ENCODE data around the gene SPEG. TPM values are rescaled to one million over a fixed set of nuclear protein-coding genes. Genes with fewer than 3 reads are reported as not detected.

The SPEG gene
- total RNA-seq, 6 experiments from 2014 or later = 0.24 to 1.5 (median 0.48) TPM

GRCh38 chr2:219490186-219490585 lies 55.5 kb downstream of the SPEG start:
- TF ChIP-seq POLR2A (IDR thresholded peaks at IDR 0.05) (no peak), CTCF (IDR thresholded peaks at IDR 0.05) (no peak)
- no peak overlapping the region for H3K4me3 ChIP-seq
- DNase-seq = no peak
- ATAC-seq = no peak
- no CpG with 5 or more reads among the region's 23 CpGs for WGBS (ENCODE audit: insufficient coverage, low coverage, low lambda C conversion rate, missing lambda C conversion rate)
- intact Hi-C loops (cut with DNase I) = no loop called here
- no peaks in the 10 kb centered on the region for H3K9me3 ChIP-seq
- H3K36me3 ChIP-seq = no peaks in the 10 kb centered on the region
- no peak overlapping the region for H3K27ac ChIP-seq
- H3K27me3 ChIP-seq = peaks cover 0 to 3% of the 10 kb centered on the region in 2 donors
- no peaks in the 10 kb centered on the region for H3K4me1 ChIP-seq

- intact Hi-C loops (cut with DNase I) = no loop called here
- DNase-seq = no peak
- no peaks in the 10 kb centered on the region for H3K4me1 ChIP-seq
- H3K4me3 ChIP-seq = no peak overlapping the region
- no peak for TF ChIP-seq CTCF (IDR thresholded peaks at IDR 0.05)
- ATAC-seq = no peak
- H3K27me3 ChIP-seq = no peaks in the 10 kb centered on the region
- no peaks in the 10 kb centered on the region for H3K9me3 ChIP-seq
- no peak overlapping the region for H3K27ac ChIP-seq
- no peaks in the 10 kb centered on the region for H3K36me3 ChIP-seq
- WGBS (ENCODE audit: insufficient coverage, low coverage, low lambda C conversion rate, missing lambda C conversion rate) = 73% methylated on average over 3 of the region's 10 CpGs
Observed at GRCh38 chr2:219490600-219491130, 56.0 kb downstream of the SPEG start.

- Histone ChIP-seq H3K9me3 (no peaks in the 10 kb centered on the region), H3K36me3 (no peaks in the 10 kb centered on the region), H3K27me3 (no peaks in the 10 kb centered on the region), H3K27ac (no peak overlapping the region), H3K4me3 (no peak overlapping the region), H3K4me1 (no peaks in the 10 kb centered on the region)
- DNase-seq (no peak), ATAC-seq (no peak)
- intact Hi-C loops (cut with DNase I) = no loop called here
- 63% methylated on average over 3 of the region's 14 CpGs for WGBS (ENCODE audit: insufficient coverage, low coverage, low lambda C conversion rate, missing lambda C conversion rate)
- TF ChIP-seq POLR2A (IDR thresholded peaks at IDR 0.05) = no peak
Observed at GRCh38 chr2:219491278-219491963, 56.8 kb downstream of the SPEG start.

- H3K4me1 ChIP-seq = peaks cover 0 to 6% (median 3%) of the 10 kb centered on the region in 4 donors
- TF ChIP-seq POLR2A (IDR thresholded peaks at IDR 0.05) = no peak
- no peak for TF ChIP-seq CTCF (IDR thresholded peaks at IDR 0.05)
- H3K4me3 ChIP-seq = no peak overlapping the region
- H3K27ac ChIP-seq = no peak overlapping the region
- WGBS (ENCODE audit: insufficient coverage, low coverage, low lambda C conversion rate, missing lambda C conversion rate) = 35% methylated on average over 6 of the region's 20 CpGs
- ATAC-seq (no peak), DNase-seq (no peak)
- intact Hi-C loops (cut with DNase I) = no loop called here
- H3K27me3 ChIP-seq = no peaks in the 10 kb centered on the region
- no peaks in the 10 kb centered on the region for H3K9me3 ChIP-seq
- H3K36me3 ChIP-seq = no peaks in the 10 kb centered on the region
Observed at GRCh38 chr2:219492575-219492974, 57.9 kb downstream of the SPEG start.

GRCh38 chr2:219493086-219493485 lies 58.4 kb downstream of the SPEG start:
- Histone ChIP-seq H3K4me3 (no peak overlapping the region), H3K9me3 (no peaks in the 10 kb centered on the region), H3K36me3 (no peaks in the 10 kb centered on the region), H3K27me3 (no peaks in the 10 kb centered on the region), H3K27ac (no peak overlapping the region), H3K4me1 (peaks cover 0 to 7% (median 3%) of the 10 kb centered on the region in 4 donors)
- intact Hi-C loops (cut with DNase I) = no loop called here
- TF ChIP-seq POLR2A (IDR thresholded peaks at IDR 0.05) = no peak
- WGBS (ENCODE audit: insufficient coverage, low coverage, low lambda C conversion rate, missing lambda C conversion rate) = 100% methylated on average over 2 of the region's 5 CpGs
- DNase-seq (no peak), ATAC-seq (no peak)

Data from right lobe of liver (tissue), 6 donors.